Stimulated activated memory B cell treated with anti-CD40 and anti-IgM and Interleukin-4, amounts not matched to agents 10 μg/mL and 1 μg/mL and 100 μg/mL, for 72 hours (primary cell): ENCODE data around the gene CBY2.
A peak's percentile ranks its signal among the peaks of the same experiment; 100 is the strongest.
"Not testable (repeated sequence)": the region's sequence is repeated elsewhere in the genome, so short reads cannot be mapped to it uniquely, and the experiment has no call there.

Source experiments
- ATAC-seq: fragments of 150-1000 bp; cut with Tn5 transposase; 2 replicates; pipeline ENCODE4 v1.10.0; 2021
- H3K27ac Mint-ChIP-seq: one replicate; pipeline ENCODE4 v1.8.0; 2022; ENCODE audit warnings: mild to moderate bottlenecking, mixed read lengths
- H3K27me3 Mint-ChIP-seq: one replicate; pipeline ENCODE4 v1.8.0; 2022; ENCODE audit warnings: mixed read lengths
- H3K36me3 Mint-ChIP-seq: one replicate; pipeline ENCODE4 v1.8.0; 2022; ENCODE audit warnings: mixed read lengths
- H3K4me1 Mint-ChIP-seq: one replicate; pipeline ENCODE4 v1.8.0; 2022; ENCODE audit warnings: mixed read lengths
- H3K4me3 Mint-ChIP-seq: one replicate; pipeline ENCODE4 v1.8.0; 2022; ENCODE audit warnings: mild to moderate bottlenecking, moderate library complexity, mixed read lengths
- H3K9me3 Mint-ChIP-seq: one replicate; pipeline ENCODE4 v1.8.0; 2022; ENCODE audit warnings: mixed read lengths

CBY2 gene

GRCh38 chr13:45750566-45750965 lies 48.4 kb downstream of the CBY2 start:
- no peak overlapping the region for H3K4me3 Mint-ChIP-seq
- H3K36me3 Mint-ChIP-seq, result no peaks in the 10 kb centered on the region
- H3K27ac Mint-ChIP-seq, result no peak overlapping the region
- no peaks in the 10 kb centered on the region for H3K4me1 Mint-ChIP-seq
- no peaks in the 10 kb centered on the region for H3K9me3 Mint-ChIP-seq
- peaks cover 17% of the 10 kb centered on the region for H3K27me3 Mint-ChIP-seq
- ATAC-seq, result no peak

GRCh38 chr13:45751885-45752284 lies 49.8 kb downstream of the CBY2 start:
- Mint-ChIP-seq H3K27me3 (peaks cover 17% of the 10 kb centered on the region), H3K4me1 (no peaks in the 10 kb centered on the region), H3K27ac (no peak overlapping the region), H3K36me3 (no peaks in the 10 kb centered on the region), H3K4me3 (no peak overlapping the region), H3K9me3 (no peaks in the 10 kb centered on the region)
- ATAC-seq, result no peak

GRCh38 chr13:45752510-45752909 lies 50.4 kb downstream of the CBY2 start:
- Mint-ChIP-seq H3K4me3 (no peak overlapping the region), H3K27ac (no peak overlapping the region), H3K36me3 (no peaks in the 10 kb centered on the region), H3K4me1 (no peaks in the 10 kb centered on the region), H3K9me3 (peaks cover under 1% of the 10 kb centered on the region), H3K27me3 (peaks cover 17% of the 10 kb centered on the region)
- ATAC-seq, result no peak

GRCh38 chr13:45756498-45756897 lies 54.4 kb downstream of the CBY2 start:
- ATAC-seq, H3K4me1 Mint-ChIP-seq, H3K36me3 Mint-ChIP-seq, H3K27ac Mint-ChIP-seq, H3K9me3 Mint-ChIP-seq, H3K4me3 Mint-ChIP-seq, H3K27me3 Mint-ChIP-seq: not testable (repeated sequence)

GRCh38 chr13:45757589-45757988 lies 55.5 kb downstream of the CBY2 start:
- ATAC-seq, H3K9me3 Mint-ChIP-seq, H3K4me3 Mint-ChIP-seq, H3K36me3 Mint-ChIP-seq, H3K27ac Mint-ChIP-seq, H3K4me1 Mint-ChIP-seq, H3K27me3 Mint-ChIP-seq: not testable (repeated sequence)

- peaks cover 9% of the 10 kb centered on the region for H3K27me3 Mint-ChIP-seq
- ATAC-seq, result peak; percentile 28
- H3K4me3 Mint-ChIP-seq, result no peak overlapping the region
- no peaks in the 10 kb centered on the region for H3K36me3 Mint-ChIP-seq
- no peaks in the 10 kb centered on the region for H3K9me3 Mint-ChIP-seq
- H3K27ac Mint-ChIP-seq, result no peak overlapping the region
- no peaks in the 10 kb centered on the region for H3K4me1 Mint-ChIP-seq
Measured at GRCh38 chr13:45763419-45763818, 61.3 kb downstream of the CBY2 start.
